Endothelial cell of umbilical vein (primary cell): ENCODE data around the gene SESTD1. TPM values are rescaled to one million over a fixed set of nuclear protein-coding genes. Genes with fewer than 3 reads are reported as not detected.
"Not testable (repeated sequence)": the region's sequence is repeated elsewhere in the genome, so short reads cannot be mapped to it uniquely, and the experiment has no call there.

Experiments
- BruUV-seq: library from RNA; stranded (reverse); fragments of 400-500 nt; replicated peaks from 2 replicates; lab custom pipeline; 2021; lab: Mats Ljungman, UMichigan
- CTCF ChIA-PET: fragments of 300-600, 350-600 bp; sonication (Branson Sonifier 250); formaldehyde crosslinking; loops from one replicate; lab custom pipeline; 2021; ENCODE audit warnings: antibody characterized with exemption, inconsistent platforms; lab: Charles Lee
- POLR2A ChIA-PET: fragments of 300-600, 350-600 bp; sonication (Branson Sonifier 250); formaldehyde crosslinking; loops from one replicate; lab custom pipeline; 2021; ENCODE audit warnings: antibody characterized with exemption, inconsistent platforms; lab: Charles Lee
- DNase-seq: peaks from one replicate; pipeline ENCODE4 v3.0.0-alpha.2; 2011; ENCODE audit warnings: low read depth, low spot score
- FAIRE-seq: peaks from 2 replicates; lab custom pipeline; 2011; peaks lifted over from hg19 to GRCh38; lab: Jason Lieb, UNC
- H2AFZ ChIP-seq: 2 replicates; pipeline ENCODE4 v1.6.0; 2012; ENCODE audit warnings: low read depth, low read length, control low read depth, inconsistent platforms
- H3K27ac ChIP-seq: 2 replicates; pipeline ENCODE4 v1.5.1; 2011; ENCODE audit warnings: low read depth, mild to moderate bottlenecking, control low read depth, low read length, moderate library complexity; ENCODE audit not compliant: insufficient read depth
- H3K27me3 ChIP-seq, 2 experiments: 2 replicates each; pipeline versions ENCODE4 v1.6.0 to v1.6.1; 2011; ENCODE audit warnings: low read length in 2 of 2, mixed read lengths in 1 of 2; ENCODE audit not compliant: control insufficient read depth in 2 of 2, insufficient read depth in 2 of 2
- H3K36me3 ChIP-seq, 2 experiments: 2 replicates in 1 of 2; 3 replicates in 1 of 2; pipeline ENCODE4 v1.5.1; 2011; ENCODE audit warnings: low read length in 2 of 2, mild to moderate bottlenecking in 1 of 2, moderate library complexity in 1 of 2; ENCODE audit not compliant: control insufficient read depth in 2 of 2, insufficient read depth in 2 of 2; ENCODE audit errors: extremely low read depth in 1 of 2
- H3K4me1 ChIP-seq: 3 replicates; pipeline ENCODE4 v1.5.1; 2011; ENCODE audit warnings: mild to moderate bottlenecking, low read length; ENCODE audit not compliant: control insufficient read depth, insufficient read depth; ENCODE audit errors: extremely low read depth
- H3K4me2 ChIP-seq: 2 replicates; pipeline ENCODE4 v1.6.1; 2011; ENCODE audit warnings: low read length, control low read depth, mixed read lengths; ENCODE audit not compliant: insufficient read depth
- H3K4me3 ChIP-seq, 3 experiments: fragments of 200-600 bp in 1 of 3; sonication (generic), shearing (Covaris generic) in 1 of 3; replicated peaks in 1 of 3; 2 replicates each; pipeline ENCODE4 v1.5.1; 2011 to 2016; ENCODE audit warnings: control low read depth in 3 of 3, low read length in 3 of 3, mild to moderate bottlenecking in 2 of 3, inconsistent platforms in 1 of 3, low read depth in 1 of 3, moderate library complexity in 1 of 3; ENCODE audit not compliant: insufficient read depth in 1 of 3
- H3K79me2 ChIP-seq: 2 replicates; pipeline ENCODE4 v1.6.0; 2012; ENCODE audit warnings: low read length, inconsistent platforms; ENCODE audit not compliant: control insufficient read depth, insufficient read depth
- H3K9ac ChIP-seq: replicated peaks from 2 replicates; pipeline ENCODE3; 2011; ENCODE audit warnings: low read length, control low read depth; ENCODE audit not compliant: insufficient read depth; ENCODE audit errors: extremely low read depth
- H3K9me1 ChIP-seq: replicated peaks from 3 replicates; pipeline ENCODE4 v1.6.0; 2011; ENCODE audit warnings: mild to moderate bottlenecking, low read length; ENCODE audit not compliant: control insufficient read depth, insufficient read depth; ENCODE audit errors: extremely low read depth
- H3K9me3 ChIP-seq: replicated peaks from 2 replicates; pipeline ENCODE4 v1.5.1; 2012; ENCODE audit warnings: low read length, inconsistent platforms; ENCODE audit not compliant: control insufficient read depth, insufficient read depth
- H4K20me1 ChIP-seq: replicated peaks from 2 replicates; pipeline ENCODE3; 2011; ENCODE audit warnings: mild to moderate bottlenecking, low read length; ENCODE audit not compliant: control insufficient read depth, insufficient read depth; ENCODE audit errors: extremely low read depth
- CTCF ChIP-seq, 2 donors: IDR thresholded peaks; 1 replicate in 1 of 2; 2 replicates in 1 of 2; pipeline ENCODE4 v1.5.1; 2011; ENCODE audit warnings: low read length in 2 of 2, mild to moderate bottlenecking in 2 of 2, moderate library complexity in 2 of 2, control low read depth in 1 of 2, inconsistent platforms in 1 of 2, low read depth in 1 of 2; ENCODE audit not compliant: insufficient read depth in 1 of 2; ENCODE audit errors: extremely low read depth in 1 of 2
- EZH2 ChIP-seq: IDR thresholded peaks from 2 replicates; pipeline ENCODE4 v1.6.1; 2012; ENCODE audit warnings: borderline replicate concordance, low read depth, mild to moderate bottlenecking, moderate library complexity, low read length, inconsistent platforms; ENCODE audit not compliant: severe bottlenecking
- FOS ChIP-seq: IDR thresholded peaks from 2 replicates; pipeline ENCODE4 v1.6.1; 2011; ENCODE audit warnings: mild to moderate bottlenecking, low read length, moderate library complexity, borderline replicate concordance; ENCODE audit not compliant: insufficient read depth
- GATA2 ChIP-seq: IDR thresholded peaks from 2 replicates; pipeline ENCODE4 v1.7.0; 2011; ENCODE audit warnings: low read depth, mild to moderate bottlenecking, moderate library complexity, mixed read lengths, low read length; ENCODE audit not compliant: insufficient read length, insufficient read depth
- JUN ChIP-seq: IDR thresholded peaks from 2 replicates; pipeline ENCODE4 v1.6.1; 2011; ENCODE audit warnings: borderline replicate concordance, low read depth; ENCODE audit not compliant: insufficient read length, insufficient read depth
- MAX ChIP-seq: IDR thresholded peaks from 2 replicates; pipeline ENCODE4 v1.6.1; 2011; ENCODE audit not compliant: insufficient read depth, insufficient read length
- MYC ChIP-seq: IDR thresholded peaks from one replicate; pipeline ENCODE4 v1.6.1; 2011; ENCODE audit warnings: mild to moderate bottlenecking, low read depth, low read length
- POLR2A ChIP-seq: IDR thresholded peaks from 2 replicates; pipeline ENCODE4 v1.6.1; 2012; ENCODE audit warnings: low read depth, mild to moderate bottlenecking, control low read depth, low read length
- POLR2AphosphoS5 ChIP-seq: IDR thresholded peaks from 2 replicates; pipeline ENCODE4 v1.6.1; 2012; ENCODE audit warnings: low read depth, mild to moderate bottlenecking, control low read depth, low read length, moderate library complexity; ENCODE audit not compliant: insufficient read depth
- dilution Hi-C: fragments of 300-500 bp; cut with MboI; formaldehyde crosslinking; loops from one replicate; pipeline ENCODE4 v1.15.0; 2019; ENCODE audit warnings: low sequenced_read_pairs; ENCODE audit not compliant: extremely low pct_ligation_motif_present
- intact Hi-C: fragments of 100-400 bp; cut with micrococcal nuclease; formaldehyde crosslinking; loops from one replicate; pipeline ENCODE4 v1.10.0; 2022
- polyA plus RNA-seq, 4 experiments: library from polyadenylated mRNA; depleted of rRNA in 3 of 4; stranded (reverse) in 3 of 4; unstranded in 1 of 4; fragments of >200 nt; gene quantifications; 2 replicates each; pipeline versions ENCODE4 v1.2.1 to v1.2.3, GENCODE V29; 2011 to 2012; ENCODE audit warnings: missing spikeins in 1 of 4
- total RNA-seq: library from RNA; stranded (reverse); gene quantifications from 2 replicates; pipeline ENCODE4 v1.2.3, GENCODE V29; 2021

The SESTD1 gene
- total and polyA plus RNA-seq, 2 donors (not counting 3 experiments of a cell fraction or from before 2014, with no cell fraction given) = 9.8 to 72.4 TPM

- DNase-seq (no peak), FAIRE-seq (no peak)
- Histone ChIP-seq H3K4me2 (no peak overlapping the region), H3K27ac (no peak overlapping the region), H3K4me1 (no peaks in the 10 kb centered on the region), H3K9me1 (no peaks in the 10 kb centered on the region), H3K79me2 (no peaks in the 10 kb centered on the region), H3K36me3 (no peaks in the 10 kb centered on the region), H2AFZ (no peak overlapping the region), H3K4me3 (no peak overlapping the region), H3K9ac (no peak overlapping the region), H3K9me3 (no peaks in the 10 kb centered on the region), H3K27me3 (no peaks in the 10 kb centered on the region), H4K20me1 (no peaks in the 10 kb centered on the region)
- no peak for TF ChIP-seq MYC
- no peak for TF ChIP-seq MAX
- no peak for TF ChIP-seq FOS
- TF ChIP-seq EZH2 = no peak
- no peak for TF ChIP-seq JUN
- TF ChIP-seq CTCF (IDR thresholded peaks at IDR 0.05; ENCODE audit: extremely low read depth in 1 of 2, insufficient read depth in 1 of 2, low read depth in 1 of 2, low read length in 2 of 2) = no peak
- TF ChIP-seq POLR2A = no peak
- no peak for TF ChIP-seq GATA2
- no peak for TF ChIP-seq POLR2AphosphoS5
- CTCF ChIA-PET = no interaction called here
- POLR2A ChIA-PET = no interaction called here
- BruUV-seq = no TSS peak
- intact Hi-C loops = no loop called here
- dilution Hi-C loops = no loop called here
These were observed 206.9 kb downstream of the SESTD1 start for GRCh38 chr2:179057737-179058136.

- H3K36me3 ChIP-seq, CTCF ChIA-PET, H3K9me1 ChIP-seq, H4K20me1 ChIP-seq, intact Hi-C loops, H3K79me2 ChIP-seq, H3K9ac ChIP-seq, POLR2A ChIA-PET, H3K4me3 ChIP-seq, H3K9me3 ChIP-seq, H3K4me1 ChIP-seq, DNase-seq, H3K27me3 ChIP-seq, H3K4me2 ChIP-seq, dilution Hi-C loops, H3K27ac ChIP-seq, FAIRE-seq, BruUV-seq, H2AFZ ChIP-seq: not testable (repeated sequence)
These were observed 211.1 kb downstream of the SESTD1 start for GRCh38 chr2:179053568-179053967.
